ENCODE results near the gene UBALD2. TPM values are rescaled to one million over a fixed set of nuclear protein-coding genes. Genes with fewer than 3 reads are reported as not detected.
A peak's percentile ranks its signal among the peaks of the same experiment; 100 is the strongest.

Gene UBALD2
- total and polyA plus RNA-seq, 2 of the 4 experiments (the other 2 are of a cell fraction): 0.90 to 12.1 TPM

DNA sequence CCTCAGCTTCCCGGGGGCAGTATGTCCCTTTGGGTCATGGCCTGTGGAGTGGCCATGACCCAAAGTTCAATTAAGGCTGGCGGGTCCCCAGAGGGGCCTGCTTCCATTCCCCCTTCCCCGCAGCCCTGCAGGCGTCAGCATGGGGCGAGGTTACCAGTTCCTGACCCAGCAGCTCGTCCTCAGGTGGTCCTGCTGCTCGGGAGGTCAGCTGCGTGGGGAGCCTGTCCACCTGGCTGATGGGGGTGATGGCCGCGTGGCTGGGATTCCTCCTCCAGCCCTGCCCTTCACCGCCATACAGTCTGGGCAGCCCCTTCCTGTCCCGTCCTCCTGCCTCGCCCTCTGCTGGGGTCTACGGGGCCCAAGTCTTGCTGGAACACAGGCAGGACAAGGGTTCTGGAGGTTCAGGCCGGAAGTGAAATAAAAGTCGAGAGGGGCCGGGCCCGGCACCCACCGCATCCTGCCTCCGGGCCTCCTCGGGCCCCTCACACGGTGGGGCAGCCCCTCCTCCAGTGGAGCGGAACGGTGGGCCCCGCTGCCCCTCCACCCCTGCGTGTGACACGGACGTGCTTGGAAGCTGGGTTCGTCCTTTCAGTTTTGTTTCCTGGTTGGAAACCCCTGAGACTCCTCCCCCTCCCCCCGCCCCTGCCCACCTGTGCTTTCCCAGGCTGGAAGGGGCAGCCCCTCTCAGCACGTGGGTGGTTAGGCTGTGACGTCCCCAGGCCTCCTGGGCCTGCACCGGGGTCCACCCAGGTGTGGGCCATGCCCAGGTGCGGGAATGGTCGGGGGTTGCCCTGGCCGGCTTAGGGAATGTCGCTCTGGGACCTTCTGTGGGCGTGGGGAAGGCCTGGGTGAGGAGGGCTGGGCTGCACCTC is 6.8 kb downstream of the UBALD2 start:
- H4K8ac ChIP-seq (ENCODE audit: low read depth in 2 of 2, low read length in 2 of 2): no peak overlapping the region; a peak in 1 of 4 replicates
- in situ Hi-C loops (cut with MboI; ENCODE audit: low sequenced_read_pairs) (no loop called here), dilution Hi-C loops (cut with HindIII; ENCODE audit: low sequenced_read_pairs, unreplicated experiment) (no loop called here), intact Hi-C loops (cut with micrococcal nuclease) (no loop called here)
- peak overlapping the region; percentile 66 for H2AK9ac ChIP-seq (replicated peaks; ENCODE audit: low read depth, low read length, poor library complexity)
- H3K27ac ChIP-seq (ENCODE audit: insufficient read depth, low read length): no peak overlapping the region
- H3K14ac ChIP-seq (replicated peaks; ENCODE audit: low read depth, low read length): no peak overlapping the region
- H3K79me1 ChIP-seq (ENCODE audit: low read depth in 1 of 2, low read length in 2 of 2): peaks cover 24 to 50% of the 10 kb centered on the region in 2 experiments
- no peak overlapping the region for H2BK20ac ChIP-seq (ENCODE audit: low read depth, low read length)
- H4K91ac ChIP-seq (ENCODE audit: insufficient read depth, low read depth, low read length): no peak overlapping the region
- no peak overlapping the region for H3K56ac ChIP-seq (ENCODE audit: extremely low read depth, insufficient read depth, low read length)
- H2AFZ ChIP-seq (replicated peaks; ENCODE audit: low read length, poor library complexity): peak overlapping the region; percentile 33
- DNase-seq (no peak), ATAC-seq (ENCODE audit: low read depth) (no peak)
- H4K5ac ChIP-seq (ENCODE audit: low read depth, low read length): no peak overlapping the region
- H3K27me3 ChIP-seq (ENCODE audit: control insufficient read depth, insufficient read depth, low read length): no peaks in the 10 kb centered on the region
- no peaks in the 10 kb centered on the region for H3K9me3 ChIP-seq (ENCODE audit: control insufficient read depth, insufficient read depth, low read length)
- 59% methylated on average over 11 of the region's 38 CpGs; no CpG with 5 or more reads in 1 of the 2 experiments for WGBS, 2 experiments (ENCODE audit: extremely low coverage in 2 of 2, insufficient read length in 1 of 2)
- no peak overlapping the region for H2BK5ac ChIP-seq (ENCODE audit: low read depth, low read length, poor library complexity, severe bottlenecking)
- H3K4me1 ChIP-seq (ENCODE audit: control insufficient read depth, insufficient read depth, low read length): peaks cover 13% of the 10 kb centered on the region
- H3K36me3 ChIP-seq (ENCODE audit: control insufficient read depth, insufficient read depth, low read length): peaks cover 8% of the 10 kb centered on the region
- H3K18ac ChIP-seq (ENCODE audit: low read depth, low read length): no peak overlapping the region
- peaks cover 4% of the 10 kb centered on the region; the same call in 1 of the 2 replicates for H3K9me1 ChIP-seq (ENCODE audit: insufficient read depth, low read length)
- no peaks in the 10 kb centered on the region; the same call in 1 of the 2 replicates for H4K20me1 ChIP-seq (ENCODE audit: insufficient read depth, low read length)
- ChIA-PET POLR2A (ENCODE audit: unreplicated experiment) (no interaction called here), CTCF (no interaction called here)
- no peak overlapping the region for H3K9ac ChIP-seq (ENCODE audit: low read depth, low read length)
- no peak overlapping the region for H3K4me3 ChIP-seq (ENCODE audit: insufficient read depth, low read depth, low read length)
- TF ChIP-seq SMC3 (IDR thresholded peaks at IDR 0.05; ENCODE audit: low read depth, low read length): no peak
- peak; percentile 4 for TF ChIP-seq POLR2A (IDR thresholded peaks at IDR 0.05; ENCODE audit: low read depth, low read length)
- no peak overlapping the region for H3K4ac ChIP-seq (ENCODE audit: low read depth, low read length)
- H2BK15ac ChIP-seq (ENCODE audit: low read depth, low read length): no peak overlapping the region
- BruUV-seq (replicated peaks): no TSS peak
- no peak overlapping the region for H3K23ac ChIP-seq (ENCODE audit: low read depth, low read length)
- H3K4me2 ChIP-seq (ENCODE audit: low read depth, low read length): no peak overlapping the region
- H2BK120ac ChIP-seq (ENCODE audit: low read depth, low read length): no peak overlapping the region
- H2AK5ac ChIP-seq (ENCODE audit: low read depth, low read length): no peak overlapping the region

Measured in IMR-90 (cell line).